GM18951 (cell line): Measurements from ENCODE around the gene CDK17.
"Not testable (repeated sequence)": the region's sequence is repeated elsewhere in the genome, so short reads cannot be mapped to it uniquely, and the experiment has no call there.

ENCODE experiments used
- POLR2A ChIP-seq: IDR thresholded peaks from 4 replicates; pipeline ENCODE4 v1.6.1; 2011; ENCODE audit warnings: mild to moderate bottlenecking; ENCODE audit not compliant: insufficient read length, insufficient read depth; ENCODE audit errors: extremely low read depth
- in situ Hi-C: fragments of 300-500 bp; cut with MboI; formaldehyde crosslinking; loops from one replicate; pipeline ENCODE4 v1.12.0; 2022; ENCODE audit warnings: low sequenced_read_pairs, mixed read lengths, inconsistent platforms; ENCODE audit not compliant: unreplicated experiment

The CDK17 gene

DNA sequence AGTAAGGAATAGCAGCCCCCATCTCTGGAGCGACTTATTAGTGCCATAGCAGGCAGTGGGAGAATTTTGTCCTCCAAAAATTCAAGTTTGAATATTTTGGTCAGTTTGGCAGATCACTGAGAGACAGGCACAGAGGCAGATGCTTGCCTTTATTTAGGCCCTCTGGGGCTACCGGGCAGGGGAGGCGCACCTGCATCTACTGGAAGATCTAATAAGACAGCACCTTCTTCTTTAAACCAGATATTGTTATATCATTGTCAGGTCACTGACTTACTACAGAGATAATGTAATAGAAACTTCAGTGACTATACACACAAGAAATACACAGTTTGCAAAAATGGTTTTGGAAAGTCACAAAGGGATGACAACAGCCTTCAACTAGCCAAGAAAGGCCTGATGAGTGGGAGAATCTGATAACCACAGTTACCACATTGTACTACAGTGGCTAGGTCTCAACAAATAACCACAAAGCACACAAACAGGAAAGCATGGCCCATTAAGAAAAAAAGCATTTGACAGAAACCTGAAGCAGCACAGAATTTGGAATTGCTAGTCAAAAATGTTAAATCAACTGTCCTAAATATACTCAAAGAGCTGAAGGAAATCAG, 56.8 kb downstream of the CDK17 start:
- no peak for TF ChIP-seq POLR2A
- in situ Hi-C loops: no loop called here

- in situ Hi-C loops: not testable (repeated sequence)
Measured at GRCh38 chr12:96339666-96340065, 60.6 kb downstream of the CDK17 start.

- no peak for TF ChIP-seq POLR2A
- in situ Hi-C loops: no loop called here
Measured at GRCh38 chr12:96338852-96339471, 61.3 kb downstream of the CDK17 start.

DNA sequence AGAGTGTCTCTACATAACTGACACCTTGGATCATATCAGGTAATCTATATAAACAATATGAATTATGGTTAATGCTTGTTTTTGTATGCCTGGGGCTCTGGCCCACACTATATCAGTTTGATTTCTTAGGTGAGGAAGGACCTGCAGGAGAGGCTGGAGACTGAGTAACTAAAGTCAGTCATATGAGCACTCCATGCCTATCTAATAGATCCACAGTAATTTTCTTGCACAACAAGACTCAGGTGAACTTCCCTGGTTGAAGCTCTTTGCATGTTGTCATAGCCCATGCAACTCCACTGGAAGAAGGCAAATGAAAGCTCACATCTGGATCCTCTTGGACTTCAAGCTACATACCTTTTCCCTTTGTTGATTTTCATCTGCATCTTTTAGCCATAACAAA, 62.3 kb downstream of the CDK17 start:
- TF ChIP-seq POLR2A: no peak
- in situ Hi-C loops: no loop called here

DNA sequence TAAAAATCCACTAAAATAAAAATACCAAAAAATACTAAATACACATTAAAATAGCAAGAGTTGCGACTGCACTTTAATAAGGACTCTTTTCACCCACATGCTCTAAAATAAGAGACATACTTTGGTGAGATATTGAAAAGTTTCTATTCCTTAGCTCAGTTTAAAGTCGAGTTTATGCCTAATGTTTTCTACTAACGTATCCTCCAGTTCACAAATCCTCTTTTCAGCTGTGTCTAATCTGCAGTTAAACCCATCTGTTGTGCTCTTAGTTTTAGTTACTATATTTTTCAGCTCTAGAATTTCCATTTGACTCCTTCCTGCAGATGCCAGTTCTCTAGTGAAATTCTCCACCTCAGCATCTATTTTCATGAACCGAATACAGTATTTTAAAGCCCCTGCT, 63.8 kb downstream of the CDK17 start:
- no peak for TF ChIP-seq POLR2A
- in situ Hi-C loops: no loop called here

- in situ Hi-C loops: no loop called here
- TF ChIP-seq POLR2A: no peak
Measured at GRCh38 chr12:96335270-96335669, 65.0 kb downstream of the CDK17 start.

- no peak for TF ChIP-seq POLR2A
- in situ Hi-C loops: no loop called here
Measured at GRCh38 chr12:96334502-96334901, 65.7 kb downstream of the CDK17 start.

DNA sequence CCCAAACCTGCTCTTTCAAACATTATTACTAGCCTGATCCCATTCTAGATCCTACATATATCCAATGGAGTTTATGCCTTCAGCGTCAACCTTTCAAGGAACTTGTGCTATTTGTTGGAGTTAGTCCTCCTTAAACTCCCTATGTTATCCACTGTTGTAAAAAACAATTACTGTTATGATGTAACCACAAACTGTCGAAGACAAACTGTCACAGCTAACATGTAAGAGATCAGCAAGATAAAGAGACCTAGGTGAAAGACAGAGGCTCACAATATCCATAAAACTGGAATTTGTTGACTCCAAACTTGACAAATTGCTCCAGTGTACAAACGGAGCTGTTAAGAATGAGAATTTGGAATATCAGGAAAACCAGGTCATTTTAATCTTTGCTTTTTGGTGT, 70.7 kb downstream of the CDK17 start:
- no peak for TF ChIP-seq POLR2A
- in situ Hi-C loops: no loop called here

GRCh38 chr12:96329018-96329417, 71.2 kb downstream of the CDK17 start:
- TF ChIP-seq POLR2A: no peak
- in situ Hi-C loops: no loop called here

- no peak for TF ChIP-seq POLR2A
- in situ Hi-C loops: no loop called here
Measured at GRCh38 chr12:96327889-96328288, 72.3 kb downstream of the CDK17 start.

GRCh38 chr12:96327346-96327745, 72.9 kb downstream of the CDK17 start:
- no peak for TF ChIP-seq POLR2A
- in situ Hi-C loops: no loop called here

GRCh38 chr12:96326628-96327227, 73.5 kb downstream of the CDK17 start:
- in situ Hi-C loops: no loop called here
- TF ChIP-seq POLR2A: no peak

- no peak for TF ChIP-seq POLR2A
Measured at GRCh38 chr12:96323906-96324305, 76.3 kb downstream of the CDK17 start.

DNA sequence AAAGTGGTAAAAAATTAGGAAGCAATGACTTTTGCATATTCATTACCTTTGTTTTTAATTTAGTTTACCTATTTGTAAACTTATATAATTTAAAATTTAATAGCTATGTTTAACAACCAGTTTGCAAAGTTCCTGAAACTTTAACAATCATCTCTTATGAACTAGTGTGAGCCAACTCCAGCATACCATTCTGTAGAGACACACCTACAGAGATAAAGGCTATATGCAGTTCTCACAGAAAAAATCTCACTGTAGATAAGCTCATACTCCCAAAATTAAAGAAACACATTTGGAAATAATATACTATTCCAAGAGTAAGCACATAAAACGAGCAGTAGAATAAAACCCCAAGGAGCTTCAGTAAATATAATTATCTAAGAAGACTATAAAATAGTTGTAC, 77.5 kb downstream of the CDK17 start:
- in situ Hi-C loops: no loop called here
- no peak for TF ChIP-seq POLR2A

More at GRCh38 chr12:96323906-96324305, 76.3 kb downstream of the CDK17 start:
- in situ Hi-C loops: no loop called here
